GM18907 (cell line): ENCODE data around the gene DDR1.

Source experiments
- ATAC-seq: cut with Tn5 transposase; IDR thresholded peaks from one replicate; pipeline ENCODE4 v1.9.1; 2021; ENCODE audit warnings: mild to moderate bottlenecking, moderate library complexity; ENCODE audit not compliant: unreplicated experiment

DDR1 gene

DNA sequence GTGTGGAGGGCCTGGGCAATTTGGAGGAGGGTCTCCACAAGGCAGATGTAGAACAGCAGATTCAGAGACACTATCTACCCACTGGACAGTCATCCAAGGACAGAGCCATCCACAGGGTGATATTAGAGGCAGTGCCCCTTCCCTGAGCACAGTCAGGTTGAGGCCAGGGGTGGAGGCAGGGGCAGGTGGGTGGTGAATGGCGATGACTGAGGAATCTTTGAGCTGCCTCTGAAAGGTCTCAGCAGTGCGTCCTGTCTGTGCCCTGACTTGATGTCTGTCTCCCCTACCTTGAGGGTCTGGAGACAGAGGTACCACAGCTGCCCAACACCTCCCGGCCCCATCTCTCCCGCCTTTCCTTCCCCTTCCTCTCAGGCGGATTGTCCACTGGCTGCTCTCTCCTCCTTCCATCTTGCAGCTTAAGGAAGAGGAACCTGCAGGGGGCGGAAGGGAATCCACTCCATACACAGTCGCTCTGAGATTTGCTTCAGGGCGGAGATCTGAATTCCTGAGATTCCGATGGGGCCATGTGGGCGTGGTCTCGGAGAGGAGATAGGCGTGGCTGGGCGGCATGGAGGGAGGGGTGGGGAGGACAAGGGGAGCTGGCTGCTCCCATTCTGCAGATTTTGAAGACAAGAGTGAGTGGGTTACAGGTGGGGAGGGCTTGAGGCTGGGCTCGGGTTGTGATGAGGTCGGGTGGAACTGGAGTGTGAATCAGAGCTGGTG is 58.2 kb downstream of the DDR1 start:
- ATAC-seq: no peak

GRCh38 chr6:30944051-30944450 is 59.7 kb downstream of the DDR1 start:
- ATAC-seq: no peak

- ATAC-seq: no peak
Measured at GRCh38 chr6:30945281-30945680, 61.0 kb downstream of the DDR1 start.

- no peak for ATAC-seq
Measured at GRCh38 chr6:30947231-30947630, 62.9 kb downstream of the DDR1 start.

- no peak for ATAC-seq
Measured at GRCh38 chr6:30948811-30949210, 64.5 kb downstream of the DDR1 start.
